ENCODE data around the gene GPS1. TPM values are rescaled to one million over a fixed set of nuclear protein-coding genes. Genes with fewer than 3 reads are reported as not detected.

Gene GPS1
- total RNA-seq, 1 donor from 2014 or later, result 115 TPM

GRCh38 chr17:82062984-82063368 is 11.3 kb downstream of the GPS1 start:
- TF ChIP-seq CTCF (IDR thresholded peaks at IDR 0.05; ENCODE audit: partially characterized antibody, unreplicated experiment), result no peak
- DNase-seq, result no peak
- no peaks in the 10 kb centered on the region for H3K4me1 Mint-ChIP-seq (ENCODE audit: low read depth, unreplicated experiment)

DNA sequence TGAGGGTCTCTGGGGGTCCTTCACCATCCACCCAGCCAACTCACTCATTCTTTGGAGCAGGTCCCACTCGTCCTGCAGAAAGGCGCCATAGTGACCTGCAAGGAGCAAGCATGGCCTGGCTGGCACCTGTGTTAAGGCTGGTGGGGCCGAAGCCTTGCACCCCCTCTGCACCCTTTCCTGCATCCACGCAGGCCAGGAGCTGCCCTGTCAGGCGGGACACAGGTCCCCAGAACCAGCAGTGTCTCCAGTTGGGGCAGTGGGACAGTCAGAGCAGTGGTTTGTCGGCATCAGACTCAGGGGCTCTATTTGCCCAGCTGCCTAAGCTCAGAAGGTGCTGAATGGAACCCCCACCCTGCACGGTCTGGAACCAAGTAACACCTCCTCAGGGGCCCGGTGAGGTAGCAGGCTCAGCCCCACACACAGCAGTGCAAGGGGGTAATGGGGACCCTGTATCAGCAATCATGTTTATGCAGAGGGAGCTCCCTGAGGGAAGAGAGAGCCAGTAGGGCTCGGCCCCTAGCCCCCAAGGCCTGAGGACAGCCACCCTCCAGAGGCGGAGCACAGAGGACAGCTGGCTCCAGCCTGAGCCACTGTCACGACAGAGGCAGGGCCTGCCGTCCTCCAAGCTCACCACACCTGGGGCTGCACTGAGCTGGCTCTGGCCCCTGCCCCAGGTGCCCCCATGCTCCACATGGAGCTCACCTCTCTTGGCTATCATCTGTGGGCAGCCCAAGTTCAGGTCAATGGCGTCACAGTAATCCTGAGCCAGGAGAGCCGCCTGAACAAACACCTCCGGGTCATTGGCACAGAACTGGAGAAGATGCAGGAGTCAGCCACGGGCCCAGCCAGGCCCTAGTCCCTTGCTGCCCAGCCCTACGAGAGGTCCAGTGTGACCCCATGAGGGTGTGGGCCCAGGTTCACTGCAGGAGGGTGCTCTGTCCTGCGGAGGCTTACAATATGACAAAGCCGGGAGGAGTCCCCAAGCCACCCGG is 12.0 kb downstream of the GPS1 start:
- no peaks in the 10 kb centered on the region for H3K4me1 Mint-ChIP-seq (ENCODE audit: low read depth, unreplicated experiment)
- DNase-seq, result no peak
- peaks cover 10% of the 10 kb centered on the region for H3K27me3 Mint-ChIP-seq (ENCODE audit: unreplicated experiment)
- H3K9me3 Mint-ChIP-seq (ENCODE audit: unreplicated experiment), result peaks cover 3% of the 10 kb centered on the region
- peak overlapping the region; percentile 70 for H3K4me3 Mint-ChIP-seq (ENCODE audit: unreplicated experiment)
- no peak overlapping the region for H3K27ac Mint-ChIP-seq (ENCODE audit: unreplicated experiment)
- H3K36me3 Mint-ChIP-seq (ENCODE audit: unreplicated experiment), result no peaks in the 10 kb centered on the region
- no peak for TF ChIP-seq CTCF (IDR thresholded peaks at IDR 0.05; ENCODE audit: partially characterized antibody, unreplicated experiment)

More at GRCh38 chr17:82062984-82063368, 11.3 kb downstream of the GPS1 start:
- H3K9me3 Mint-ChIP-seq (ENCODE audit: unreplicated experiment), result peaks cover 3% of the 10 kb centered on the region
- no peak overlapping the region for H3K4me3 Mint-ChIP-seq (ENCODE audit: unreplicated experiment)
- H3K36me3 Mint-ChIP-seq (ENCODE audit: unreplicated experiment), result no peaks in the 10 kb centered on the region
- H3K27me3 Mint-ChIP-seq (ENCODE audit: unreplicated experiment), result peaks cover 10% of the 10 kb centered on the region
- no peak overlapping the region for H3K27ac Mint-ChIP-seq (ENCODE audit: unreplicated experiment)

DNA sequence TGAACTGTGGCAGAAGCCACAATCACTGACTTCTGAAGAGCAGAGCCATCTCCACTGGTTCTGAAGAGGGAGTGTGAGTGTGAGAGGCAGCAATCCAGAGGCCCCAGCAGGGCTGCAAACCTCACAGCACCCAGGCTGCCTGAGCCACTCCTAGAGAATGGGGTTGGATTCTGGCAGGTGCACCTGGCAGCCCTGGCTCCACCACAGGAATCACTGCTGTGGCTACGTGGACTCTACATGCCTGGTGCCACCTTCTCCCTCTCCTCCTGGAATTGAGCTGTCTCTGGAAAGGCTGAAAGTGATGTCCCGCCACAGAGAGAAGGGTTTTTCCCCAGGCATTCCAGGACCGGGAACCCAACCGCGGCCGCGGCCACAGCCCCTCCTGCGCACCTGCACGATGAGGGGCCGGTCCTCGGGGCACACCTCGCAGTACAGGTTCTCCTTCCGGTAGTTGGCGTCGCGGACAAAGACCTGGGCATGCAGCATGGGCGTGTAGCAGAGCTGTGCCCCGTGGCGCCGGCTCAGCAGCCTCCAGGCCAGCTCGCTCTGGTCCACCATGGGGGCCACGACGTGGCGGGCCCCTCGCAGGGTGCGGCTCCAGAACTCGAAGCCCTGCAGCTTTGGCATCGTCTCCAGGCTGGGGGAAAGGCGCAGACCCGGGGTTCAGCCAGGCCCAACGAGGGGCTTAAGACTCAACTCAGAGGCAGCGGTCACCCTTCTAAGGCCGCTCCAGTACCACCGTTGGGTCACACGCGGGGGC is 12.9 kb downstream of the GPS1 start:
- no peak for DNase-seq
- H3K27me3 Mint-ChIP-seq (ENCODE audit: unreplicated experiment), result peaks cover 10% of the 10 kb centered on the region
- H3K36me3 Mint-ChIP-seq (ENCODE audit: unreplicated experiment), result no peaks in the 10 kb centered on the region
- TF ChIP-seq CTCF (IDR thresholded peaks at IDR 0.05; ENCODE audit: partially characterized antibody, unreplicated experiment), result no peak
- H3K9me3 Mint-ChIP-seq (ENCODE audit: unreplicated experiment), result peaks cover 3% of the 10 kb centered on the region
- peak overlapping the region; percentile 70 for H3K4me3 Mint-ChIP-seq (ENCODE audit: unreplicated experiment)
- H3K4me1 Mint-ChIP-seq (ENCODE audit: low read depth, unreplicated experiment), result no peaks in the 10 kb centered on the region
- no peak overlapping the region for H3K27ac Mint-ChIP-seq (ENCODE audit: unreplicated experiment)

- Mint-ChIP-seq H3K27ac (ENCODE audit: unreplicated experiment) (no peak overlapping the region), H3K4me3 (ENCODE audit: unreplicated experiment) (peak overlapping the region; percentile 20), H3K36me3 (ENCODE audit: unreplicated experiment) (no peaks in the 10 kb centered on the region), H3K9me3 (ENCODE audit: unreplicated experiment) (peaks cover 3% of the 10 kb centered on the region), H3K27me3 (ENCODE audit: unreplicated experiment) (peaks cover 10% of the 10 kb centered on the region), H3K4me1 (ENCODE audit: low read depth, unreplicated experiment) (no peaks in the 10 kb centered on the region)
- no peak for DNase-seq
- no peak for TF ChIP-seq CTCF (IDR thresholded peaks at IDR 0.05; ENCODE audit: partially characterized antibody, unreplicated experiment)
Observed at GRCh38 chr17:82065193-82065637, 13.5 kb downstream of the GPS1 start.

Data from glutamatergic neuron (in vitro differentiated cells).